ENCODE results near the gene EFHC1.

The EFHC1 gene

GRCh38 chr6:52539607-52540006, 119.5 kb downstream of the EFHC1 start:
- no peak for DNase-seq (ENCODE audit: low spot score)

DNA sequence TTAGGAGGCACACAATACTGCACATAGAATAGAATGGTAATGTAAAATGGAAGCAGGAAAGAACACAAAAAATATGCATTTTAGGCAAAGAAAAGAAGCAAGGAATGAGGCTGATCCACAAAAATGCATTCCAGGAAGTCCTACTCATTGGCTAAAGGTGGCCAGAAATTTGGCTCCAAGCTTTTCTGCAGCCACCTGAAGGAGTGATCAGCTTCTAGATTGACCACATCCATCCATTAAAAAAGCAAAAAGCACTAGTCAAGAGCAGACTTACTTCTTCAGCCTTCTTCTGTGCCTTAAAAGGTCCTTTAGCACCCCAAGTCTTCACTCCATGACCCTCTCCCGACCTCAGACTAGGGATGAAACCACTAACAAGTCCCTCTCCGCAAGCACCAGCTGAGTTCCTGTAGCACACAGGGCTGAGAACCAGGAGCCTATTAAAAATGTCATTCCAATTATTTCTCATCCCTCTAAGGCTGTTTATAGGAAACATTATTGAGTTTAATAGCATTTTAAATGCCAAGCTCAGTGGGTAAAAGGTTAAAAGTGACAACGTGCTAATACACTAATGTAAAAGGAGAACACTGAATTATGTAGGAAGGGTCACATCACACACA, 120.3 kb downstream of the EFHC1 start:
- no peak for DNase-seq (ENCODE audit: low spot score)

DNA sequence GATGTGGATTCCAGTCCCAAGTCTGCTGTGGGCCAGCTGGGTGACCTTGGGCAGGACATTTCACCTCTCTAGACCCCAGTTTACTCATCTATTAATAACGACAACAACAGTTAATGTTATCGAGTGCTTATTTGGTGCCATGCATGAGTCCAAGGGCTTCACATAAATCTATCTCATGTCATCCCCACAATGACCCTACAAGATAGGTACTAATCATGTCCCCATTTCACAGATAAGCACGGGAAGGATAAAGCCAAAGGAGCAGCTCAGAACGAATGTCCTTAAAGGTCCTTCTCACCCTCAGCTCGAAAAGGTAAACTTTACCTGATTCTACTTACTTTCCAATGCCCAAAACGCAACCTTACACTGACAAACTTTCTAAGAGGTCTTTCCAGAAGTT, 121.0 kb downstream of the EFHC1 start:
- DNase-seq (ENCODE audit: low spot score), result no peak

DNA sequence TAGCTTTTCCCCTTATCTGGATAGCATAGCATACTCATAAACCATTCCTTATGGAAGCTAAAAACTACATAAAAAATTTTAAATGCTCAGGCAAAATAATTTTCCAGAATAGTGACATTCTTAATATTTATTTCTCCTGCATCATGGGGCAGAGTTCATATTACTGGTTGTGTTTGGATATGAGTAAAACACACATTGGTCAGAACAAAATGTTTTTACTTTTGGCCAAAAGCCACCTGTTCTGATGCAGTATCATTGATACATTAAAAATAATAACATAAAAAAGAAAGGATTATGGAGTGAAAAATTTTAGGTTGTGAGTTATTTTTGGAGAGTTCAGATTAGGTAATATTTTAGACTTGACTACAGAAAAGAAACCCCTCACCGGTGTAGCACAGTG, 123.1 kb downstream of the EFHC1 start:
- DNase-seq (ENCODE audit: low spot score), result no peak

GRCh38 chr6:52543729-52544601, 123.8 kb downstream of the EFHC1 start:
- no peak for DNase-seq (ENCODE audit: low spot score)

GRCh38 chr6:52544602-52545405, 124.7 kb downstream of the EFHC1 start:
- DNase-seq (ENCODE audit: low spot score), result no peak

DNA sequence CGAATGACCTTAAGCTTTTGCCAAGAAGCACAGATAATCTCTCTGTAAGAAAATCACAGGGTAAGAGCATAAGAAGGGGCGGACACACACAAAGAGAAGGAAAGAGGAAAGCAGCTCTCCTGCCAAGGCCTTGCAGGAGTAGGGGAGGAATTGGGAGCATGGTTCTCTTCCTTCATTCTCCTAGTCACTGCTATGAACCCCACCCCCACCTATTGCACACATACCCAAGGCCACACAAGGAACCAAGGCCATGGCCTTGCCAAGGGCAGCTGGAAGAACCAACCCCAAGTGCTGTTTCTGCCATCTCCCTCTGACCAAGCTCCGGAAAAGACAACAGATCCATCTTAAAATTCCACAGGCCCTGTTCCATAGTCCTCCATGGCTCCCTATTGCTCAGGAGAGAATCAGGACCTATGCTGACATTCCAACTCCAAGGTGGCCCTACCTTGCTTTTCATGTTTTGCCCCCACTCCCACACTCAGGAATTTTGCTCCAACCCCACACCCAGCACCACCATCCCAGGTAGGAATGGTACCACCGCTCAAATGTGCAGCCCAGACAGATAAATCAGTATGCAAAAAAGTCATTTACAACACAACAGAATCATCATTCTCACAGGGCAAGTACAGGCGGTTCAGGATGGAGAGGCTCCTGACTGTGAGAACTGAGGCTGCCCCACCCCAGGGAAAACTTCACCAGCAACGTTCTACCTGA, 125.4 kb downstream of the EFHC1 start:
- no peak for DNase-seq (ENCODE audit: low spot score)

GRCh38 chr6:52546192-52546591, 126.0 kb downstream of the EFHC1 start:
- DNase-seq (ENCODE audit: low spot score), result no peak

DNA sequence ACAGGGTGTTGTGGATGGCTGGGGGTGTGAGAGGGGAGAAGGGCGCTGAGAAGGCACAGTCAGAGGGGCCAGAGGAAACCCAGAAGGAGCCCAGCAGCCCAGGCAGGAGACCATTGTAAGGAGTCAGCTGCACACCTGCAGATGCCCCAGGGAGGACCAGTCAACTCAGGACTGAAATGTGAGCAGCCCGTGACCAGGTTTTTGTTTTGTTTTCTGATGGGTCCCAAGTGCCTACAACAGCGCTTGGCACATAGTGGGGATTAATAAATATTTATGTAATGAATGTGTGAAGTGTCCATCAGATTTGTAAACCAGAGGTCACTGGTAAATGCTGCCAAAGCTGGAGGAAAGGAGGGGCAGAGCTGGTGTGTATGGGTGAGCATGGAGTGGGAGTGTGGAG, 126.5 kb downstream of the EFHC1 start:
- no peak for DNase-seq (ENCODE audit: low spot score)

- no peak for DNase-seq (ENCODE audit: low spot score)
Observed at GRCh38 chr6:52547647-52548352, 127.7 kb downstream of the EFHC1 start.

DNA sequence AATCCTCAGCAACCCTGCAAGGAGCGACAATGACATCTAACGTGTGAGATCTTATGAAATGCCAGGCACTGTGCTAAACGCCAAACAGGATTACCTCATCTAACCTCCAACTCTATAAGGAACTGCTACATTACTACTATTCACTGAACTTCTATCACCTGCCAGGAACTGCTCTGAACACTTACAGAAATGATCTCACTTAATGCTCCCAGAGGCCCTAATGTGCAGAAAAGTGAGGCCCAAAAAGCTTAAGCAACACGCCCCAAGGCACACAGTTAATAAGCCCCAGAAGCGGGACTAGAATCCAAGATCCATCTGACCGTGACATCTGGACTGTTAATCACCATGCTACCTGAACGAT, 128.2 kb downstream of the EFHC1 start:
- DNase-seq (ENCODE audit: low spot score), result no peak

GRCh38 chr6:52548999-52549398, 128.9 kb downstream of the EFHC1 start:
- no peak for DNase-seq (ENCODE audit: low spot score)

DNA sequence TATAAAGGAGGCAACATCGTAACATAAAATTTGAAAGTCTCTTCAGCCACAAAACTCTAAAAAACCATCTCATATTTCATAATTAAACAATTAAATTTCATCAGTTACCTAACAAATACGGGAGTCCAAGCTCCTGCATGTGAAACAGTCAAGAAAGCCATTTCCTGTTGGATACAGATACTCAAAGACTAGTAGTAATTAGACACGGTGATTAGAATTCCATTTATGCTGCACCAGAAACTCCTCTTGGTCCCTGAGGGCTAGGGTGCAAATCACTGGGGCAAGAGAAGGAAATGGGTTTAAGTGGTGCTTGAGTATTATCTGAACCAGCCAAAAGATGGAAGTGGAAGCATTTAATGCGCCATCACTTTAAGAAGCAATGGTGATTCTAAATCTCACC, 129.3 kb downstream of the EFHC1 start:
- DNase-seq (ENCODE audit: low spot score), result no peak

- no peak for DNase-seq (ENCODE audit: low spot score)
Observed at GRCh38 chr6:52550014-52550575, 130.0 kb downstream of the EFHC1 start.

DNA sequence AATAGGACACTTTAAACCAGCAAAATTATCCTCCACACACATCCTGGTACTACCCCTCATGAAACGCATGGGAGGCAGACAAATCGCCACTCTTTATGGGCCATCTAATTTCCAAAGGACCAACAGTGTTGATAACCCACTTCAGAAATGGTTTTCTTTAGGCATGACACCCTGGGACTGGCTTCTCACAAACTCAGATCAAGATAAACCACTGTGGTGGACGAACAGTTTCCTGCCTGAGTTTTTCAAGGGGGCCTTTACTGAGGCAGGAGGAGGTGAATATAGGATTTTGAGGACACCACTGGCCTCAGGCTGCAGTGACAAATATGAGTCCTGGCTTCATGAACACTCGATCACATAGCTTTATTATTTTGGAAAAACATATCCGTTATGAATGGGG, 130.7 kb downstream of the EFHC1 start:
- no peak for DNase-seq (ENCODE audit: low spot score)

DNA sequence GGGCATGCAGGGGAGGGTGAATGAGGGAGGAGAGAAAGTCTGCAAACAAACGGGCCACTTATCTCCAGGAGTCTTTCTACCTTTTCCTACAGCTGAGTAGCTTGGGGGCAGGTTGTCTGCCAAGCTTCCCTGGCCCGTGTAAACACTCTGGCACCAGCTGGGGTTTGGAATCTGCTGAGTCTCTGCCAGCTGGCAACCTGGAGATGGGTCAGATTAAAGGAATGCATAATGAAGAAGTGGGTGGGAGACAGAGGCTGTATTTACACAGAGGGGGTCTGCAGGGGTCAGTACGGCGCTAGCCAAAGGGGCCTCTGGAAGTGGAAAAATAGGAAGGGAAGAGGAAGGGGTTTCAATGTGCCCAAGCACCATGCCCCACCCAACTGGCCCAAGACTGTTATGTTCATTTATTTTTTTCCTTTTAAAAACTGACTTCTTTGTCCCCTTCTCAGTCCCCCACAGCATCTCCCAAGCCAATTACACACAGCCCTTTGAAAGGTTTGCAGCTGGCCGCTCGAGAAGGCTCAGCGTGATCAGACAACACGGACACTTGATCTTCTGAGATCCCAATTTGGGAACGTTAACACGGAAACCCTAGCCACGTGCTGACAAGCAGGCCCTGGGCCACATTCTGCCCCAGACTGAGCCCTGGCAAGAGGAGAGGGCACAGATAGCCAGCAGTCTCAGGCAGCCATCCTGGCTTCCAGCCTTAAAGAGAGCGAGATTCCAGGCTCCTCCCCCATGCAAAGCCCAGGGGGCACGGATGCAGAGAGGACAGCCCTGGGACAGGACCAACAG, 131.5 kb downstream of the EFHC1 start:
- no peak for DNase-seq (ENCODE audit: low spot score)

DNA sequence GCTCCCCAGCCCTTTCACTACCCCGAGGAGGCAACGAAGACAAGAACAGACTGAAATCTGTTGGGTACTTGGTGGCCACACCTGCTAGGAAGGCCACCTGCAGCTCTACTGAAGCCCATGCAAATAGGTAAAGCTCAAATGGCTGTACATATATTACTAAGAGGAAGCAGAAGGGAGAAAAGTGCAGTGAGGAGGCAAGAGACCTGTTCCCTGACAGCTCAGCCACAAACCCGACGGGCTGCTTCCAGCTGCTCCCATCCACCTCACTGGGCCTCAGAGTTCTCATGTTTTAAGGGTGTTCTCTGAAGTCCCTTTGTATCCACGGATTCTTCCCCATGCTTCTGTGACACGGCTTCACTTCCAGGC, 132.1 kb downstream of the EFHC1 start:
- no peak for DNase-seq (ENCODE audit: low spot score)

GRCh38 chr6:52553158-52553557, 133.0 kb downstream of the EFHC1 start:
- DNase-seq (ENCODE audit: low spot score), result no peak

- DNase-seq (ENCODE audit: low spot score), result no peak
Observed at GRCh38 chr6:52553719-52554118, 133.6 kb downstream of the EFHC1 start.

DNA sequence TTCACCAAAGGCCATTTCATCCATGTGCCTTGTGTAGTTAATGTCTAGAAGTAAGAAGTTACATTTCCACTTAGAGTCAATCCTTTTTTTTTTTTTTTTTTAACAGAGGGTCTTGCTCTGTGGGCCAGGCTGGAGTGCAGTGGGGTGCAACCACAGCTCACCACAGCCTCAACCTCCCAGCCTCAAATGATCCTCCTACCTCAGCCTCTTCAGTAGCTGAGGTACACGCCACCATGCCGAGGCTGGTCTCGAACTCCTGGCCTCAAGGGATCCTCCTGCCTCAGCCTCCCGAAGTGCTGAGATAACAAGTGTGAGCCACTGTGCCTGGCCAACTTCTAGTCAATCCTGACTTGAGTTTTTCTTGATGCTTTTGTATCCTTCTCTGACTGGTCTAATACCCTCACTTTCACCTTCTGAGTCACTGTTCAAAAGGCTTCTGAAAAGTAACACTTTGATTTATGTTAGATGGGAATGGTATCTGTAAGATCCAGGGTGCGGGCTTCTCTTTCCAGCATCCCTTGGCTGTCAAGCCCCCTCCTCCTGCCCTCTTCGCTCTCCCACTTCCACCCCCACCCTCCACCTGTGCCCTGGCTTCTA, 134.6 kb downstream of the EFHC1 start:
- DNase-seq (ENCODE audit: low spot score), result no peak
